HG03280 (cell line): ENCODE measurements around the gene RALGAPA2.
A peak's percentile ranks its signal among the peaks of the same experiment; 100 is the strongest.

Experiments used
- ATAC-seq: cut with Tn5 transposase; IDR thresholded peaks from one replicate; pipeline ENCODE4 v1.9.1; 2021; ENCODE audit warnings: mild to moderate bottlenecking, moderate library complexity; ENCODE audit not compliant: unreplicated experiment

The RALGAPA2 gene

GRCh38 chr20:20721489-20721888 is 9.0 kb upstream of the RALGAPA2 start:
- ATAC-seq: no peak

- ATAC-seq: no peak
Observed at GRCh38 chr20:20720158-20720557, 7.7 kb upstream of the RALGAPA2 start.

DNA sequence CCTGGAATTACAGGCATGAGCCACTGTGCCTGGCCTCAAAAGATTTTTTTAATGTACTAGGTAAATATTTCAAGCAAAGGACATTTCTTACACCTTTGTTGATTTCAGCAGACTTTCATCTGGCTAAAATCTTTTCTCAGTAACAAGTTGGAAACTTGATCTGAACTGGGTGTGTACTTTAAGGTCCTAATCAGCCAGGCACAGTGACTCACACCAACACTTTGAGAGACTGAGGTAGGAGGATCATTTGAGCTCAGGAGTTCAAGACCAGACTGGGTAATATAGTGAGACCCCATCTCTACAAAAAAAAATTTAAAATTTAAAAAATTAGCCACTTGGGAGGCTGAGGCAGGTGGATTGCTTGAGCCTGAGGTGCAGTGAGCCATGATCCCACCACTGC is 7.0 kb upstream of the RALGAPA2 start:
- ATAC-seq: no peak

GRCh38 chr20:20713244-20713765 is 861 bp upstream of the RALGAPA2 start:
- no peak for ATAC-seq

DNA sequence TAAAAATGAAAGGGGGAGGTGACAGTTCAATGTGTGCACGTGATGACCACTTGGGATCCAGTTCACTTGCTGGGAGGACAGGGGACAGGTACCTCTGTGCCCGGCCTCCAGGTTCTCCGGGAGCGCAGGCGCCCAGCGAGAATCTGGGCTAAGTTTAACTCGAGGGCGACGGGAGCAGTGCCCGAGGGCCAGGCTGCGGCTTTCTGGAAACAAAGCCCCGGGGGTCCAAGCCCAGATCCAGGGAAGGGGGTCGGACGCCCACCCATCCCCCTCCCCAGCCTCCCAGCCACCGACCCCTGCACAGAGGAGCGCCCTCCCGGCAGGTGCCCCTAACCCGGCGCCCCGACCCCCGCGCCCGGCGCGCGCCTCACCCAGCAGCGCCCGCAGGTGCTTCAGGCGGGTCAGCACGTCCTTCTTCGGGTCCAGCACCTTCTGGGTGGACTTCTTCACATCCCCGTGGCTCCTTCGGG is 405 bp downstream of the RALGAPA2 start:
- ATAC-seq: peak; percentile 6

GRCh38 chr20:20711413-20711812 is 1.0 kb downstream of the RALGAPA2 start:
- no peak for ATAC-seq

GRCh38 chr20:20710443-20711315 is 1.8 kb downstream of the RALGAPA2 start:
- no peak for ATAC-seq

DNA sequence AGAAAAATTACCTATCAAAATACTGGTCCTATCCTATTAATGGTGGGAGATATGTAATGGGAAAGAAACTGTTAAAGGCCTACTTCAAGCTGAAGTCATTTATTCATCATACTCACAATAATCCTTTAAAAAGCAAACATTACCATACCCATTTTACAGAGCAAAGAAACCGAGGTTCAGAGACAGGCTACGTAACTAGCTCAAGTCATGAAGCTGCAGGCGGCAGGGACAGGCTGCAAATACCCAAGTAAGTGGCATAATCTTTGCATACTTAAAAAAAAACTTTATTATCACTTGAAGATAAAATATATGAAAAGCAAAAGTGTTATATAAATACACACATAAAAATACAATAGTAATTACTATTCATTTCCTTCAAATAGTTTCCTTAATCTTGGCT is 2.6 kb downstream of the RALGAPA2 start:
- no peak for ATAC-seq

- no peak for ATAC-seq
Observed at GRCh38 chr20:20706285-20706684, 6.2 kb downstream of the RALGAPA2 start.

- no peak for ATAC-seq
Observed at GRCh38 chr20:20702330-20703245, 9.9 kb downstream of the RALGAPA2 start.

DNA sequence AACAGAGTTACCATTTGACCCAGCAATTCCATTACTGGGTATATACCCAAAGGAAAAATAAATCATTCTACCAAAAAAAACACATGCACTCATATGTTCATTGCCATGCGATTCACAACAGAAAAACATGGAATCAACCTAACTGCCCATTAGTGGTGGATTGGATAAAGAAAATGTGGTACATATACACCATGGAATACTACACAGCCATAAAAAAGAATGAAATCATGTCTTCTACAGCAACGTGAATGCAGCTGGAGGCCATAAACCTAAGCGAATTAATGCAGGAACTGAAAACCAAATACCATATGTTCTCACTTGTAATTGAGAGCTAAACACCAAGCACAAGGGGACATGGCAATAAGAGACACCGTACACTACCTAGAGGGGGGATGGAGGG is 12.5 kb downstream of the RALGAPA2 start:
- ATAC-seq: no peak

DNA sequence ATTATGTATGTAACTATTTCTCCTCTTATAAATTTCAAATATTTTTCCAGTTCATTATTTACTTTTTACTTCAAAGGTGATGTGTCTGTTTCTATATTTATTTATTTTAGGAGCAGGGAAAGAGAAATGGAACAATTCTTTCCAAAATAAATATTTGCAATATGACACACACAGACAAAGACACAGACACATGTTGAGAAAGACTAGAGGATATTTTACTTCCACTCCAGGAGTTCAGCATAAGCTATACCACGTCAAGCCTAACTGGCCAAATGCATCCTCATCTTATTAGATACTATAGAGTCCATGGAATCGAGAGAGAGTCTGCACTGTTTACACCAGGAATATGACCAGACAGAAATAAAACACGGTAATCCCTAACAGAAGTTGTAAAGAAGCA is 13.3 kb downstream of the RALGAPA2 start:
- ATAC-seq: no peak

GRCh38 chr20:20697325-20697845 is 15.1 kb downstream of the RALGAPA2 start:
- ATAC-seq: no peak

DNA sequence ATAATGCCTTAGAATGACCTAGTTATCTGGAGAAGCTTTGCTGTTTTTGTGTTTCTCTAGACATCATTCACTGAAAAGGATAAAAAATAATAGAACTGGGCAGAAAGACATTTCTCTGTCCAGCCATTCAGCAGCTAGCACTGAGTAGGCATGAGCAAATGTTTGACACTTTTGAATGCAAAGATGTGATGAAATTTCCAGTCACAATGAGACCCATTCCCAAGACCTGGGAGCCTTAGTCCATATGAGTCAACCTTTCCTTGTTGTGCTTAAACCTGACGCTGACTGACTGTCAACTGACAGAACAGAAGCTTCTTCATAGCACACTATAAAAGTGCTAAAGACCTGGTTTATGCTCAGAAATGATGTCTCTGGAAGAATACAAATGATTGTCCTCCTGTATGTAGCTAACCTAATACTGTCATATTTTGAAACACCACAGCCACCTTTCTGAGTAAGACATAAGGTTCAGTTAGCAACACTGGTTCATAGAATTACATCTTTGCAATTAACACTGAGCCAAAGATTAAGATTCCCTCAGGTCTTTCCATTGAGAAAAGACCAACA is 17.1 kb downstream of the RALGAPA2 start:
- ATAC-seq: no peak

DNA sequence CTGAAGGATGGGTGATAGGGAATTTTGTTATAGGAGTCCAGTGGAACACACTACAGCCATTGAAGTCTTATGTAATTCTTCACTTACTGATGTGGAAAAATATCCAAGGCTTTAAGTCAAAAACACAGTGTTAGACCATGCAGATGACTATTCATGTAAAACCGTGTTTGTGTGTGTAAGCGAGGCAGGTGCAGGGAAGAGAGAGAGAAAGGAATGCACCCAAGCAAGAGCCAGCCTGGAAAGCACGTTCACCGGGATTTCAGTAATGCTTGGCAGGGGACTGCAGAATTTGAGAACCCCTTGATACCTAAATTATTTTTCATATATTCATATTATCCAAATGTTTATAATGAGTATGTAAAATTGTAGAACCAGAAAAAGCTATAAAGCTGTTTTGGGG is 17.9 kb downstream of the RALGAPA2 start:
- ATAC-seq: no peak

DNA sequence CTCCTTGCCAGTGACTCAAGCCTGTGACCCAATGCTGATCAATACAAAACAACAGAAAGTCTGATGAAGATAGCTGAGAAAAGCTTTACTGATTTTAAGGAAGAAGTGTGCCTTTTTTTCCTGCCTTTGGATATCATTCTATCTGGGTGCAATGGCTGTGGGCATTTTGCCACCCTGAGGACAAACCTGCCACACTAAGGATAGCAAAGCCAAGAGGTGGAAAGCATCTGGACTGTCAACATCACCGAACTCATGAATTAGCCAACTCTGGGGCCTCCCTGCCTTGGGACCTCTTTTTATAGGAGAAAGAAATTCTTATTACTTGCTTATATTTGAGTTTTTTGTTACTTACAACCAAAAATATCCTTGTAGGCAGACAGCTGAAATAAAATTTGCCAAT is 19.9 kb downstream of the RALGAPA2 start:
- ATAC-seq: no peak

- no peak for ATAC-seq
Observed at GRCh38 chr20:20691477-20692235, 20.8 kb downstream of the RALGAPA2 start.

- no peak for ATAC-seq
Observed at GRCh38 chr20:20690676-20691476, 21.6 kb downstream of the RALGAPA2 start.

- ATAC-seq: no peak
Observed at GRCh38 chr20:20687319-20687718, 25.1 kb downstream of the RALGAPA2 start.
